GM18907 (cell line): ENCODE results near the gene FRMD4B.
A peak's percentile ranks its signal among the peaks of the same experiment; 100 is the strongest.
"Not testable (repeated sequence)": the region's sequence is repeated elsewhere in the genome, so short reads cannot be mapped to it uniquely, and the experiment has no call there.

Experiments
- ATAC-seq: cut with Tn5 transposase; IDR thresholded peaks from one replicate; pipeline ENCODE4 v1.9.1; 2021; ENCODE audit warnings: mild to moderate bottlenecking, moderate library complexity; ENCODE audit not compliant: unreplicated experiment

FRMD4B gene

DNA sequence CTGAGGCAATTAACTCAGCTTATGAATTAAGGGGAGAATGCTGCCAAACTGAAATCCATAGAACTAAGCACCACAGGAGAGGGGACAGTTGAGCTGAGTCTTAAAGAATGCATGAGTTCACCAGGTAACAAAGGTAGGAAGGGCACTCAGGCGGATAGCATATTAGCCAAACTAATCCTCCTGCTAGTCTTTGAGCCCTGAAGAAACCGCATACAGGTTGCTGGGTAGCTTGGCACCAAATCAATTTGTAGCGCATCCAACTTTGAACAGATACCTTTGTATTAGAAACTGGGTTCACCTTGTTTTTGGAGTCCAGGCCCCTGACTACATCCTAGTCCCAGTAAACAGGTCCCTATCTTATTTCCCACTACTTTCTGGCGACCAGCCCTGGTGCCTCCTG lies 93.7 kb downstream of the FRMD4B start:
- ATAC-seq = no peak

DNA sequence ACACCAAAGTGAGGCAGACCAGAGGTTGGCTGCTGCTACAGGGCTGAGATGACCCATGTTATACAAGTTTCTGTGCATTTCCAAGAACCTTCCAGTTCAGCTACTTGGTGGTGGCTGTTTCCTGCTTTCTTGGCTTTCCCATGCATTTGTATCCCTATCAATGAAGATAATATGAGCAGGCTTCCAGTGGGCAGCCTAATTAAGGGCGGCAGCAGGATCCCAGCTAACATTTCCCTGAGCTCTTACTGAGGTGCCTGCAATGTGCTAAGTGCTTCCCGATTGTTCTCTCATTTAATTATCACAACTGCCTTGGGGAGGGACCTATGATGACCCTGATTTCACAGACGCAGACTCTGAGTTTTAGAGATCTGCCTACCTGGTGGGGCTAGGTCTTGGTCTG lies 95.5 kb downstream of the FRMD4B start:
- no peak for ATAC-seq

DNA sequence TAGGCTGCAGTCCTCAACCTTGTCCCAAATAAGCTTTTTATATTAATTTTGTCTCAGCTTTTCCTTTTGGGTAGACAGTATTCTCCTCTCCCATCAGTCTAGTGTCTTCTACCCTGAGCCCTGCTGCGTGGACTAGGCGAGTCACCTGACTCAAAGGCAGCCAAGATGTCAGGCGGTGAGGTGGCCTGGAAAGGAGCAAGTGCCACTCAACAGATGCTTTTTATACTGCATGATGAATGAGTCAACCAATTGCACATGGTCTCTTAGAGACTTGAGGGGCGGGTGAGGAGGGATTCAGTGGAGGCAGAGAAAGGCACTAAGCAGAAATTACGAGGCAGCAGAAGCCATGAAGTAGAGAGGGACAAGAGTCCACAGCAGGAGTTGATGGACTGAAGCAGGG lies 95.9 kb downstream of the FRMD4B start:
- no peak for ATAC-seq

DNA sequence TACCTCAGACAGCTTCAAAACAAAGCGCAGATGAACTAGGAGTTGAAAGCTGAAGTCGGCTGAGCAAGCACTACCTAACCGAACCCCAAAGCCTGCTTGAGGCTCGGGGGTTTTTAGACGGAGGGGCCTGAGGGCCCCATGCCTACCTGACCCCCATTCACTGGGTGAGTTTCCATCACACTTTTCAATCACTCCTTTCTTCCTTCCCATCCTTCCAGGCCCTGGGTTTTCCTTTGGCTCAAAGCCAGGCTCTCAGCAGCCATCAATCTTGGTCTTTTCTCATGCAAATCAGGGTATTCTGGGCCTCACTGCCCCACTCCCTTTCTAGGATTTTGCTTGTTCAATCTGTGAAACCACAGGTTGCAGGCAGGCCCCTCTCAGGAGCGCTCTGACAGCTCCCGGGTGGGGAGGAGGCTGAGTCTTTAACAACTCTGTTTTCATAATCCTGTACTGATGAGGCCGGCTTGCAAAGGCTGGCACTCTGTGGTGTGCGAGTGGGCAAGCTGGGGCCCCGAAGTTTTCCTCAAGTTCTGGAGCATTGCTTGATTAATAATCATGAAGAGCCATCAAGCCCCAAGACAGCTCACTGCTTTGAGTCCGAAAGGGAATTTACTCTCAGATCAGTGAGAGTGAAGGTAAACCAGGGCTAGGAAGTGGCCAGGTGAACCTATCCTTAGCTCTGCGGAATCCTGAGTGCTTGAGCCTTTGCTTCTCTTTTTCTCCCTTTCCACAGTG lies 97.6 kb downstream of the FRMD4B start:
- ATAC-seq = peak; percentile 43

DNA sequence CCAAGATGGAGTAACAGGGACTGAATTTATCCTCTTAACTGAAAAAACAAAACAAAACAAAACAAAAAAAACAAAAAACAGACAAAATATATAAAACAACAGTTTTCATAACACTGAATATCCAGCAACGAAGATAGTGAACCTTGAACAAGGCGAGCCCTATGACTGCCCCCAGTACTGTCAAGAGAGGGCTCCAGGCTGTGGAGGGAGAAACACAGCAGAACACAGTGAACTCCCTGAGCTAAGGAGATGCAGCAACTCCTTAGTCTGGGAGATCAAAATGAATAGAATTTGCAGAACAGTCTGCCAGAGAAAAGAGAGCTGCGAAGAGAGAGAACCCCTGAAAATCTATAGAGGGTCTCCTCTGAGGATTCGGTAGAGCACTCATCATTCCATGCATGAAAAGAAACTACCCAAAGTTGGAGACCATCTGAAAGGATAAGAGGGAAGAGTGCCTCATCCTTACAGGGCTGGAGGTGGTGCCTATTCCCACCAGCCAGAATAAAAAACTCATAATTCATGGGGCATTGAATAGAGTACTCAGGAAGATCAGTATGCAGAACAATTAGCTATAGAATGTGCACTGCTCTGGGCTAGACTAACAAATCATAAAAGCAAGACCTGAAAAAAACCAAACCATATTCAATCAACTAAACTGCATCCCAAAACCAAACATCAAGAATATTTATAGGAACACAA lies 101.8 kb downstream of the FRMD4B start:
- ATAC-seq = no peak

DNA sequence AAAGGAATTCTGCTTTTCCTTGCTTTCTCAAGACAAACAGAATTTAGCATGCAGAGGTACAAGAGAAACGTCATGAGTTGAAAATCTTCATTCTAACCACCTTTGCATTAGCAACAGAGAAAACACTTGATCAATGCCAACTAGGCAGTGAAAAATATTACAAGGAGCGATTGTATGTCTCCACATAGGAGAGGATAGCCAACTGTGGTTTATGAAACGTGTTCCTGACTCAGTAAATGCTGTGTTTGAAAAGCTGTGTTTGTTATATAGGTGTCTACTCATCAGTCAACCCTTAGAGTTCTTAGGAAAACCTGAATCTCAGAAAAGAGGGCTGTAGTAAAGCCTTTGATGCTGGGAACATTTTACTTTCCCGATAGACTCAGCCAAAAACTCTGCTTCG lies 102.4 kb downstream of the FRMD4B start:
- no peak for ATAC-seq

DNA sequence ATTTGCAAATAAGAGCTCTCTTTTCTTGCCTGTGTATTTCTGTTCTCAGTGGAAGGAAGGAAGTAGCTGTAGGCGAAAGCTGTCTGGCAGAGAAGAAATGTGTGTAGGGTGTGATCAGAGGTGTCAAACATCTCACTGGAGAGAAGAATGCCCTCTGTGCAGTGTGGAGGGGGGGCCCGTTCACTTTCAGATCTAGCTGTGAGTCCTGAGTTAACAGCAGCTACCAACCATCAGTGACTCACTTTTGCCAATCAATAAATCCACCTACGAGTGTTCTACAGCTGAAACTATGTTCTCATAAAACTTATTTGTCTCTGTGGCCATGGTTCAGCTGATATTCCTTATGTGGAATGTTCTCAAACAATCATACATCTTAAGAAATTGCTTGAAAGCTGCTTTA lies 103.7 kb downstream of the FRMD4B start:
- ATAC-seq = no peak

DNA sequence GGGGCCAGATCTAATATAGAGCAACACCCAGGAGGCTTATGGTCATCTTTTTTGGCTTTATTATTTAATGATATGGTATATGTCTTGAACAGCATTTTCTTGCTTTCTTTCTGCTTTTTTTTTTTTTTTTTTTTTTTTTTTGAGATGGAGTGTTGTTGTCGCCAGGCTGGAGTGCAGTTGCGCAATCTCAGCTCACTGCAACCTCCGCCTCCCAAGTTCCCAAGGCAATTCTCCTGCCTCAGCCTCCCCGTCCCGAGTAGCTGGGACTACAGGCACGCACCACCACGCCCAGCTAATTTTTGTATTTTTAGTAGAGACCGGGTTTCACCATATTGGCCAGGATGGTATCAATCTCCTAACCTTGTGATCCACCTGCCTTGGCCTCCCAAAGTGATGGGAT lies 108.5 kb downstream of the FRMD4B start:
- not testable (repeated sequence) for ATAC-seq

DNA sequence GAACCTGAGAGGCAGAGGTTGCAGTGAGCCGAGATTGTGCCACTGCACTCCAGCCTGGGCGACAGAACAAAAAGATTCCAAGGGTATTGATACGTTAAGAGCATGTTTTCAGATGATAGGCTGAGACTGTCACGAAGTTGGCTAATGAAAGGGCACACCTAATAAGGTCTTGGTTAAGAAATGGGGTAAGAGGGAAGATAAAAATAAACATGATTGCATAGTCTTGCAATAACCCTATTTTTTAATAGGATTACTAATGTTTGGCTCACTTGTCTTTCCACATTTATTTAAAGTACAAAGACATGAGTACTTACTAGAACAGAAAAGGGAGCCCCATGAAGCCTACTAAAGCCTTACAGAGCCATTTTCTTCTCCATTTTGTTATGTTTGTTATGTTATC lies 109.0 kb downstream of the FRMD4B start:
- no peak for ATAC-seq

DNA sequence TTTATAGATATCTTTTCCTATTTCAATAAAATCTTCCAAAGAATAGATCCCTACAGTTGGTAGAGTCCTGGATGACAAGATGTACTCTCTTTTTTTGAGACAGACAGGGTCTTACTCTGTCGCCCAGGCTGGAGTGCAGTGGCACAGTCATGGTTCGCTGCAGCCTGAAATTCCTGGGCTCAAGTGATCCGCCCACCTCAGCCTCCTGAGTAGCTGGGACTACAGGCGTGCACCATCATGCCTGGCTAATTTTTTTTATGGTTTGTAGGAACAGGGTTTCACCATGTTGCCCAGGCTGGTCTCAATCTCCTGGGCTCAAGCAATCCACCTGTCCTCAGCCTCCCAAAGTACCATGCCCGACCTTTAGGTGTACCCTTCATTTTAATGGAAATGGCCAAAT lies 109.7 kb downstream of the FRMD4B start:
- ATAC-seq = not testable (repeated sequence)

DNA sequence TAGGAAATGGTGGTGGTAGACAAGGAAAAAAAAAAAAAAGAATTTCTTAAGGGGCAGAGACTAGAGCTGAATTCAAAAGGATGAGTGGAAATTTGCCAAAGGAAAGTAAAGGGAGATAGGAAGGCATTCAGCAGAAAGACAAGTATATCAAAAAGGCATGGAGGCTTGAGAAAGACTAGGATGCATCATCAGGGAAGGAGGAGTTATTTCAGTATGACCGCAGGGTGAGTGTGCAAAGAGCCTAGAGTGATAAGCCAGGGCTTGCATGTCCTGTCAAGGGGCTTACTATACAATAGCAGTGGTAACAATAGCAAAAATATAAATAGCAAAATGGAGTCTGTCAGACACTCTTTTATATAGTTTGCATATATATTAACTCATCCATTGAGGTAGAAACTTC lies 112.0 kb downstream of the FRMD4B start:
- no peak for ATAC-seq

DNA sequence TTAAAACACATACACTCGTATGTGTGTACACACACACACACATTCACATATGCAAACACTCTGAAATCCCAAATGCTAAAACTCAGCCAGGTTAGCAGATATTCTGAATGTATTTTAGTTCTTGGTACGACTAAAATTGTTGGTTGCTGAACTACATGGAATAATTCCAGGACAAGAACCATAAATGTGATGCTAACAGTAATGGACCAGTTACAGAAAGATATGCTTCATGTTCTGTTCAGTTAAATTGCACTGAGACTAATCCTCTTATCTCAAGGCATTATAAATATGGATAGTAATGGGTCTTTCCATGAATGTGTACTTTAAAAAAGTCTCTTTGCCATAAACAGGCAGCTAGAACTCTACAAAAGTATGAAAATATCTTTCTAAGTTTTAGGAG lies 113.3 kb downstream of the FRMD4B start:
- no peak for ATAC-seq

DNA sequence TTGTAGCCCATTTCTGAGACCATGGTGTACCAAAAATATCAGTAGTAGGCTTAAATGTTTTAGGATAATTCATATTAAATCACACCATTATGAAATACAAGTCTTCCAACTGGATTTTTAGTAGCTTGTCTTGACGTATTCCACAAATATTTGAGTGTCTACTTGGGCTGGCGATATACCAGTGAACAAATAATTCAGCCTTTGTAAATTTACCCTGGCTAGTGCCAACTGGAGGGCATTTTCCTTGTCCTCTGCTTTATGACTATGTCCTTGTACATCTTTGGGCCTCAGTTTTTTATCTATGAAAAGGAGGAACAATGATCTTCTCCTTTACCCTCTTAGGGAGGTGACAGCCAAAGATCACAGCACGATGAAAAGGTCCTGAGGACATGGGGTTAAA lies 114.8 kb downstream of the FRMD4B start:
- no peak for ATAC-seq

DNA sequence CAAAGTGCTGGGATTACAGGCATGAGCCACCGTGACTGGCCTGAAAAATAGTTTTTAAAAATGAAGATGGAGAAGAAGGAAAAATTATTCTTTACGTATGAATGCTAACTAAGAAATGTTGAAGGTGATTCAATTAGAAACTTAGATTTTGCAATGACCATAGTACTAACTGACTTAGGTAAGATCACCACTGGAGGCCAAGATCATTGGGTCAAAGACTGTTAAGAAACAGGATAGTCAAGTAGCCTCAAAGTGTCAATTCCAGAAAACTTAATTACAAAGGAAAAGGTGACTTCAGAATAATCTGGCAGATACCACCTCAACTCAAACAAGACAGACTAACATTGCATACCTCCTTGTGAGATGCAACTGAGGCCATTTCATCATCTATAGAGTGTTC lies 119.3 kb downstream of the FRMD4B start:
- ATAC-seq = no peak

DNA sequence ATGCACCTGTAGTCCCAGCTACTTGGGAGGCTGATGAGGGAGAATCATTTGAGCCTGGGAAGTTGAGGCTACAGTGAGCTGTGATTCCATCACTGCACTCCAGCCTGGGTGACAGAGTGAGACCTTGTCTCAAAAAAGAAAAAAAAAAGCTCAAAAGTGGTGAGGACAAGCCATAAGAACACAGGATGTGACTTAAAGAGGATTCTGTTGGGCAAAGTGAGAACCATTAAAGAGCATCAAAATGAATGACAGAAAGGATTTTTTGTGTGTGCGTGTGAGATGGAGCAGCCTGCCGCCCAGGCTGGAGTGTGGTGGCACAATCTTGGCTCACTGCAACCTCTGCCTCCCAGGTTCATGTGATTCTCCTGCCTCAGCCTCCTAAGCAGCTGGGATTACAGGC lies 119.8 kb downstream of the FRMD4B start:
- ATAC-seq = not testable (repeated sequence)

DNA sequence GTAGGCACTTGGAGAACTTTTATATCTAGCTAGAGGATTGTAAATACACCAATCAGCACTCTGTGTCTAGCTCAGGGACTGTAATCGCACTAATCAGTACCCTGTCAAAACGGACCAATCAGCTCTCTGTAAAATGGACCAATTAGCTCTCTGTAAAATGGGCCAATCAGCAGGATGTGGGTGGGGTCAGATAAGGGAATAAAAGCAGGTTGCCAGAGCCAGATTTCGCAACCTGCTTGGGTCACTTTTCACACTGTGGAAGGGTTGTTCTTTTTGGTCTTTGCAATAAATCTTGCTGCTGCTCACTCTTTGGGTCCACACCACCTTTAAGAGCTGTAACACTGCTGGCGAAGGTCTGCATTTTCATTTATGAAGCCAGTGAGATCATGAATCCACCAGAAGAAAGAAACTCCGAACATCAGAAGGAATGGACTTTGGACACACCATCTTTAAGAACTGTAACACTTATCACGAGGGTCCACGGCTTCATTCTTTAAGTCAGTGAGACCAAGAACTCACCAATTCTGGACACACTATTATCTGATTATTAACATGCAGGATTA lies 125.0 kb downstream of the FRMD4B start:
- not testable (repeated sequence) for ATAC-seq

DNA sequence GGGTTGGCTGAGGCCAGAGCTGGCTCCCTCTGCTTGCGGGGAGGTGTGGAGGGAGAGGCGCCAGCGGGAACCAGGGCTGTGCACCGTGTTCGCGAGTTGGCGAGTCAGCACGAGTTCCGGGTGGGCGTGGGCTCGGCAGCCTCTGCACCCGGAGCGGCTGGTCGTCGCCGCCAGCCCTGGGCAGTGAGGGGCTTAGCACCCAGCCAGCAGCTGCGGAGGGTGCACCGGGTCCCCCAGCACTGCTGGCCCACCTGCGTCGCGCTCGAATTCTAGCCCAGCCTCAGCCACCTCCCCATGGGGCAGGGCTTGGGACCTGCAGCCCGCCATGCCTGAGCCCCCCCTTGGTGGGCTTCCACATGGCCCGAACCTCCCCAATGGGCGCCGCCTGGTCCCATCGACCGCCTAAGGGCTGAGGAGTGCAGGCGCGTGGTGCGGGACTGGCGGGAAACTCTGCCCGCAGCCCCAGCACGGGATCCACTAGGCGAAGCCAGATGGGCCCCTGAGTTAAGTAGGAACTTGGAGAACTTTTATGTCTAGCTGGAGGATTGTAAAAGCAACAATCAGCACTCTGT lies 125.6 kb downstream of the FRMD4B start:
- ATAC-seq = no peak

DNA sequence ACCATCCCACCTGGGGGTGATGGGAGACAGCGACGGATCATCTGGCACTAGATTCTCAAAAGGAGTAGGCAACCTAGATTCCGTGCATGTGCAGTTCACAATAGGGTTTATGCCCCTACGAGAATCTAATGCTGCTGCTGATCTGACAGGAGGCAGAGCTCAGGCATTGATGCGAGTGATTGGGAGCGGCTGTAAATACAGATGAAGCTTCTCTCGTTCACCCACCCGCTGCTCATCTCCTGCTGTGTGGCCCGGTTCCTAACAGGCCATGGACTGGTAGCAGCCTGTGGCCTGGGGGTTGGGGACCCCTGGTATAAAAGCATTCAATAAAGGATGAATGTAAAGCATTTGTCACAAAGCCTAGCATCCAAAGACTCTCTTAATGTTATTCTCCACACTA lies 126.8 kb downstream of the FRMD4B start:
- no peak for ATAC-seq

DNA sequence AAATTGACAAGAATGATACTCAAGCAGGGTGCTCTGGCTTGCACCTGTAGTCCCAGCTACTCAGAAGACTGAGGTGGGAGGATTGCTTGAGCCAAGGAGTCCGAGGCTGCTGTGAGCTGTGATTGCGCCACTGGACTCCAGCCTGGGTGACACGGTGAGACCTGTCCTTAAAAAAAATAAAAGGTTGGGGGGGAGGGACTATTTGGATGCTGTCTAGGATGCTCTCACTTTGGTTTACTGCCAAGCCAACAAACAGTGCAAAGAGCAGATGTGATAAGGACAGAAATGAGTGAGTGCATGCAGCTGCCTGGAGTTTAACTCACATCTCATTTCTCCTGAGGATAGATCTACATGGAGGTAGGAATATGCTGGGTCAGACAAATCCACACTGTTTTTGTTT lies 130.0 kb downstream of the FRMD4B start:
- ATAC-seq = no peak

DNA sequence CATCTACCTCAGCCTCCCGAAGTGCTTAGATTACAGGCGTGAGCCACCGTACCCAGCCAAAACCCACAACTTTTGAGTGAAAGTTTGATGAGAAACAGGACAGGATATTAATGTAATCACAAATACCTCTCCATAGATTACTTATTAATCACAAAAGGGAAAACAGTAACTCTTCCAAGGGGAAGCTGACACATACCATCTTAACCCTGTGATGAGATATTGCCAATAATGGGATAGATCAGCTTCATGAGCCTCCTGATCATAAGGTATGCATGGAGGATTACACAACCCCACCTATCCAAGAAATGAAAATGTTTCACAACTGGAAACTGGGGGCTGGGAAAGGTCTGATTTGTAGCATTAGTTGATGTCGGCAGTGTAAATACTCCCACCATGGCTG lies 131.5 kb downstream of the FRMD4B start:
- ATAC-seq = no peak

DNA sequence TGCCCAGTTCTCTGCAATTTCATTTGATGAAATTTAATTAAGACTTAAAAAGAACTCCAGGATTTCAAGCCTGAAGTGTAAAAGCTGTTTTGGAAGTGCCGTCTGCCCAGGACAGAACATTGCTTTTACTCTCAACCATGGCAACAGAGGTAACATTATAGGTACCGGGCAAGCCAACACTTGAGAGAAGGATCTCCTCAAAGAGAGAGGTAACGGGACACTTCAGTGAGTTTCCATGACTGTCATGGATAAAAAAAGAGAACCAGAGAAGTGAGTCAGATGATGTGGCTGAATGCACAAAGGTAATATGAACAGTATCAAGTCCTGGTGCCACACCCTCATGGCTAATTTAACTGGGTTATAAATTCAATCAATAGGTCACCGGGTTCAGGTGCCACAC lies 133.3 kb downstream of the FRMD4B start:
- no peak for ATAC-seq

DNA sequence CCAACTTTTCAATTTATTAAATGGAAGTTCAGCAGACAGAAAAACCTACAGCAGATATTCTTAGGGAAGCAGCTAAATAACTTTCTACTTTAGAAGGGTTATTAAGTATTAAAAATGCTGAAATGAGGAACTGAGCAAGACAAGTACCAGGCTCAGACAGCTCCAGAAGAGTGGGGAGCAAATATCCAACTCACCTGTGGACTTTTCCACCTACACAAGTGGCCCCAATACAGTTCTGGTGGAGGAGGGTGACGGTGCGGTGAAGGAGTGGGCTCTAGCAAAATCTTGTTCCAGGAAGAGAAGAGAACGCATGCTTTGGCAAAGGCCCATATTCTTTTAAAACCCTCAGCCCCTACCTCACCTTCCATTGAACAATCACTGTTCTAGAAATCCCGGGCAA lies 133.7 kb downstream of the FRMD4B start:
- no peak for ATAC-seq
